NCI-H1092 (cell line): Measurements from ENCODE around the gene TUBB4B.

ENCODE experiments used
- DNase-seq: peaks from one replicate; lab custom pipeline; 2025; lab: John Stamatoyannopoulos, UW

The TUBB4B gene

DNA sequence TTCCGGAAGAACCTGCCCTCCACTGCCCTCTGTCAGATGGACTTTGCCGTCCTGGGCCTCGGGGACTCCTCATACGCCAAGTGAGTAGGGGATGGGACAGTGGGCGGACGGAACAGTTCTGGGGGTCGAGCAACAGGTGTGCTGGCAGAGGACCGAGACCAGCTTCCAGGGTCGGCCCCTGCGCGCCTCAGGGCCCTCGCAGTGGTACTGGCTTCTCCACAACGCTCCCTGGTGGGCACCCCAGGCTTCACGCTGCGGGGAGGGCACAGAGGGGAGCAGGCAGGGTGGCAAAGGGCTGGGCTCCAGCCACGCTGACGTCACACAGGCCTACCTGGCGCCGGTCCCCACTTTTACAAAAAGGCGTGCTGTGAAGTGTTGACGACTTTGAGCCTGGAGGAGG lies 28.6 kb upstream of the TUBB4B start:
- DNase-seq = no peak

DNA sequence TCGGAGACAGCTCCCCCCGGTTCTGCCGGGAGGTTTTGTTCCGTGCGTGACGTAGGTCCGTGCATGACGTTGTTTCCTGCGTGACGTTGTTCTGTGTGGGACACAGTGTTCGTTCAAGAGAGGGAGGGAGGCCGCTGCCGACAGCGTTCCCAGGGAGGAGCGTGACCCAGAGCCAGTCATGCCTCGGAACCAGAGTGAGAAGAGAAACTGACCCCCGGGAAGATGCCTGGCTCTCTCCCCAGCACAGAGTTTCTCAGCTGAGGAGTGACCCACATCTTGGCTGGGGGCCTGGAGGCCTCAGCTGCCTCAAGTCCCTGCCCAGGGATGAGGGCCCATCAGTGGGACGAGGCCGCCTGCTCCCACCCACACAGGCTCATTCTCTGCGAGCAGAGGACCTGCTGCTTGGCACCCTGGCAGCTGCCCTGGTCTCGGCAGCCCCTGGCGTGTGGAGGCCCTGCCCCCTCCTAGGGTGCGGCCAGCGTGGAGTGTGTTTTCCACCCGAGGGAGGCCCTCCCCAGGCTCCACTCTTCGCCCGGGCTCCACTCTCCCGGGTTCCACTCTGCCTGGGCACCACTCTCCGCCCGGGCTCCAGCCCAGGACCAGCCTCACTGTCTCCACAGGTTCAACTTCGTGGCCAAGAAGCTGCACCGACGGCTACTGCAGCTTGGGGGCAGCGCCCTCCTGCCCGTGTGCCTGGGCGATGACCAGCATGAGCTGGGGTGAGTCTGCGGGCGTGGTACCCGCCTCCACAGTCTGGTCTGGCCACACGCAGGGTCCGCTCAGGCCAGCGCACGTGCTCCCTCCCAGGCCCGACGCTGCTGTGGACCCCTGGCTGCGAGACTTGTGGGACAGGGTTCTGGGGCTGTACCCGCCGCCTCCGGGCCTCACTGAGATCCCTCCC lies 27.7 kb upstream of the TUBB4B start:
- no peak for DNase-seq

DNA sequence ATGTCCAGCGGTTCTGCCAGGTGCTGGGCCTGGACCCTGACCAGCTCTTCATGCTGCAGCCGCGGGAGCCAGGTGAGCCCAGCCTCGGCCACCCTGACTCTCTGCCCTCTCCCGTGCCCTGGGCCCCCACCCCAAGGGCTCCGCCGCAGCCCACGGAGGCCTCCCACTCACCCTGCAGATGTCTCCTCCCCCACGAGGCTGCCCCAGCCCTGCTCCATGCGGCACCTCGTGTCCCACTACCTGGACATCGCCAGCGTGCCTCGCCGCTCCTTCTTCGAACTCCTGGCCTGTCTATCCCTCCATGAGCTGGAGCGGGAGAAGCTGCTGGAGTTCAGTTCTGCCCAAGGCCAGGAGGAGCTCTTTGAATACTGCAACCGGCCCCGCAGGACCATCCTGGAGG lies 26.5 kb upstream of the TUBB4B start:
- DNase-seq = no peak

DNA sequence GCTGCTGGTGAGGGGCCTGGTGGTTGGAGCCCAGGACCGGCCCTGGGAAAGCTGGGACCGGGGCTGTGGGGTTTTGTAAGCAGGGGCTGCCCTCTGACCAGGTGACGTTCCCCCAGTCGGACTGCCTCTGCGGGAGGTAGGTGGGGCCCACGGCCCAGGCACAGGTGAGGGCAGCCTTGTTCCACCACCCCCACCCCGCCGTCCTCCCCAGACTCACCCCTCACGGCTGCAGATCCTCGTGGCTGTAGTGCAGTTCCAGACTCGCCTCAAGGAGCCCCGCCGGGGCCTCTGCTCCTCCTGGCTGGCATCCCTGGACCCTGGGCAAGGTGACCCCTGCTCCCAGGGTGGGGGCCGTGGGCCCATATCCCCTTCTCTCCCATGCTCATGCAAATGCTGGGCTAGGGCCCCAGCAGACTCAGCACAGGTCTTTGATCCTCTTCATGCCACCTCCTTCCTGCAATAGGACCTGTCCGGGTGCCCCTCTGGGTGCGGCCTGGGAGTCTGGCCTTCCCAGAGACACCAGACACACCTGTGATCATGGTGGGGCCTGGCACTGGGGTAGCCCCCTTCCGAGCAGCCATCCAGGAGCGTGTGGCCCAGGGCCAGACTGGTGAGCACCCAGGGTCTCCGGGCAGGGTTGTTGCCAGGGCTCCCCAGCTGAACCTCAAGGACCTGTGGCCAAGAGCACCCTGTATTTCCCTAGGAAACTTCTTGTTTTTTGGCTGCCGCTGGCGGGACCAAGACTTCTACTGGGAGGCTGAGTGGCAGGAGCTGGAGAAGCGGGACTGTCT lies 25.7 kb upstream of the TUBB4B start:
- no peak for DNase-seq

DNA sequence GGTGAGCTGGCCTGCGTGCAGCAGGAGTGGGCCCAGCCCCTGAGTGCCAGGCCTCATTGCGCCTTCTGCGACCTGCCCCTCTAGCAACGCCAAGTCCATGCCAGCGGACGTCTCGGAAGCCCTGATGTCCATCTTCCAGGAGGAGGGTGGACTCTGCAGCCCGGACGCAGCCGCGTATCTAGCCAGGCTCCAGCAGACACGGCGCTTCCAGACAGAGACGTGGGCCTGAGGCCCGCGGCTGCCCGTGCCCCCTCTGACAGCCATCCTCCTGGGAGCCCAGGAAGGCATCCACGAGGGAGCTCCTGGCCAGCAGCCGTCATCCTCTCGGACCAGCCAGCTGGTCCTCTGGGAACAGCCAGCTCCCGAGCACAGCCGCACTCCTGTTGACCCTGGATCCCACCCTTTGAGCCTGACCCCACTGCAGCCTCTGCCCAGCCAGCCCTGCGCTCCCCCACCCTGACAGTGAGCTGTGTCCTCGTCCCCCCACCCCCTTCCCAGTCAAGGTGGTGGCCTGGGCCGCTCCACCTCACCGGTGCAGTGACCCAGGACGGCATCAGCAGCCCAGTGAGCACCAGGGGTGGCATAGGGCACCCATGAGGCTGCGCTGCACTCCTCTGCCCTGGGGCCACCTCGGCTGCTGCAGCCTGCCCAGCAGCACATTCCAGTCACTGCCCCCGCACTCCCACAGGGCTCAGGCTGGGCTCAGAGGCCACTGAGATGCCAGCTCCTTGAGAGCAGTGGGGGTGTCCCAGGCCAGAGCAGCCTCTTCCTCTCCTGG lies 24.7 kb upstream of the TUBB4B start:
- DNase-seq = no peak

DNA sequence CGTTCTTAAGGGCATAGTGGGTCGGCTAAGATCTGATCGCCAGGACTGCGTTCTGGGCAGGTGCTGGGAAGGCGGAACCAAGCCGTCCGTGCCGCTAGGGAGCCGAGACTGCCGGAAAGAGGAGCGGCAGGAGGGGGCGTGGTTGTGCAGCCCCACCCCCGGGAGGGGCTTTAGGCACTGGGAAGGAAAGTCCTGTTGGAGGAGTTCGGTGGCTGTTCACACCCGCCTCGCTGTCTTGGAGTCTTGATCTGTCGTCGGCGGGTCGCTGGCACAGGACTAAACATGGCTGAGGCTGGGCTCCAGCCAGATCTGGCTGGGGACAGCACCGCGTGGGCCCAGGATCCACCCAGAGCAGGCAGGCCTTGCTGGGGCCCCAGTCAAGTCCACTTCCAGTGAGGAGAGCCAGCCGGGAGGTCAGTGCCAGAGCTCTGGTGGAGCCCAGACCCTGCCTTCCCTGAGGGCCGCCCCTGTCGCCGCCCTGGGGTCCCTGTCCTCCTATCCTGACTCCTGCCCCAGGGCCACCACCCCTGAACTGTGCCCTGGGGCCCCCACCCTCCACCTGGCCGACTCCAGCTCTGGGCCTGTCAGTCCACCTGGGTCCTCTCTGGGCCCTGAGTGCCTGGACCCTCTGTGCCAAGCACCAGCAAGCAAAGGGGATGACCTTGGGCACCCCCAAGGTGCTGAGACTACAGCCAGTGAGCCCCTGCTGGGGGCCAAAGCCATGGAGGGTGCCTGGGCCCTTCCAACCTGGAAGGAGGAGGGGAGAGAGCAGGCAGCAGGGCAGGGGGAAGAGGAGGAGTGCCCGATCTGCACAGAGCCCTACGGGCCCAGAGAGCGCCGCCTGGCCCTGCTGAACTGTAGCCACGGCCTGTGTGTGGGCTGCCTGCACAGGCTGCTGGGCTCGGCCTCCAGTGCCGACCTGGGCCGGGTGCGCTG lies 23.5 kb upstream of the TUBB4B start:
- DNase-seq = no peak

DNA sequence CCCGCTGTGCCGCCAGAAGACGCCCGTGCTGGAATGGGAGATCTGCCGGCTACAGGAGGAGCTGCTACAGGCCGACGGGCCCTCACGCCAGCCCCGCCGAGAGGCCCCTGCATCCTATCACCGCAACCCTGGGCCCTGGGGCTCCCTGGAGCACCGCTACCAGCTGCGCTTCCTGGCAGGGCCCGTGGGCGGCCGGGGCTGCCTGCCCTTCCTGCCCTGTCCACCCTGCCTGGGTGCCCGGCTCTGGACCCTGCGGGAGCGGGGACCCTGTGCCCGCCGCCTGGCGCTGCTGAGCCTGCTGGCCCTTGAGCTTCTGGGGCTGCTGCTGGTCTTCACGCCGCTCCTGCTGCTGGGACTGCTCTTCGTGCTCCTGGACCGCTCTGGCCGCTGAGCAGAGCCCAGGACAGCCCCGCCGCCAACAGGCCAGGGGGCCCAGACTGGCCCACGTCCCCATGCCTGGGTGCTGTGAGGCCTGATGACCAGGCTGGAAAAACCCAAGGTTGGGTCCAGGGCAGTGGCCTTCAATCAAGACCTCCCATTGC lies 22.8 kb upstream of the TUBB4B start:
- no peak for DNase-seq

DNA sequence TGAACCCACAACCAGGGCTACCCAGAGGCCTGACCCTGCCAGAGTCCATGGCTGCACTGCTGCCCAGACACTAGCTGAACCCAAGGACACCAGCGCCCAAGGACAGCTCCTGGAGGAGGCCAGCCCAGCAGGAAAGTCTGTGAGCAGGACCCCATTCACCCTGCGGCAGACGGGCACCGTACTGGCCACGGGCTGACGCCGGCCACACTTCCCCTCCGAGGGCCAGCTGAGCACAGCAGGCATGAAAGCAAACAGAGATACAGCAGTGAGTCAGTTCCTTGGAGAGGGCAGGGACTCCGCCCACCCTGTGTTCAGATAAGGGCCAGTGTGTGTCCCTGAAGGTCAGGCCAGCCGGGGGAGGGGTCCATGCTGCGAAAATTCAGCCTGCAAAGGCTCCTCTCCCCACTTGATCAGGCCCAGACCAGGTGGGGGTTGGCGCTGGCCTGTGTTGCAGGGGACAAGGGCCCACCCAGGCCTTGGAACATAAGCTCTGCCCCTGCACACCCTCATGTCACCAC lies 22.3 kb upstream of the TUBB4B start:
- no peak for DNase-seq

DNA sequence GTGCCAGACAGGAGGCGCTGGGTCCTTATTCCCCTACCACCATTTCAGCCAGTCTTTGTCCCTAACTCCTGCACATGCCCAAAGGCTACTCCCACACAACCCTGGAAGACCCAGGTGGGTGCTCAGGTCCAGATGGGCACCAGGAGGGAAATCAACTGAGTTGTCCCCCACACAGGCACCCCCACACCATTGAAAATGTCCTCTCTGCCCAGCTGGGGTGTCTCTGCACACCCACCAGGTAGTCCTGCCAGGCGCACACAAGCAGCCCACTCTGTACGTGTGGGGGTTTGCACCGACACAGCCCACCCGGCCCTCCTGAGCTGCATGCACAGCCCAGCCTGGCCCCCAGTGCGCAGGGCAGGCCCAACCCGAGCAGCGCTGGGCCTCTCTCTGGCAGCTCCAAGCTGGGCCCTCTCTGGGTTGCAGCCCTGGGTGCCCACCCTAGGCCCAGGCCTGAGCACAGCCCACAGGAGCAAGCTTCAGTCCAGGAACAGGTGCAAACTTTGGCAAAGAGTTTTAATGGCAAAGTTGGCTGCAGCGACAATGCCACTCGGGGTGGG lies 21.2 kb upstream of the TUBB4B start:
- DNase-seq = no peak

DNA sequence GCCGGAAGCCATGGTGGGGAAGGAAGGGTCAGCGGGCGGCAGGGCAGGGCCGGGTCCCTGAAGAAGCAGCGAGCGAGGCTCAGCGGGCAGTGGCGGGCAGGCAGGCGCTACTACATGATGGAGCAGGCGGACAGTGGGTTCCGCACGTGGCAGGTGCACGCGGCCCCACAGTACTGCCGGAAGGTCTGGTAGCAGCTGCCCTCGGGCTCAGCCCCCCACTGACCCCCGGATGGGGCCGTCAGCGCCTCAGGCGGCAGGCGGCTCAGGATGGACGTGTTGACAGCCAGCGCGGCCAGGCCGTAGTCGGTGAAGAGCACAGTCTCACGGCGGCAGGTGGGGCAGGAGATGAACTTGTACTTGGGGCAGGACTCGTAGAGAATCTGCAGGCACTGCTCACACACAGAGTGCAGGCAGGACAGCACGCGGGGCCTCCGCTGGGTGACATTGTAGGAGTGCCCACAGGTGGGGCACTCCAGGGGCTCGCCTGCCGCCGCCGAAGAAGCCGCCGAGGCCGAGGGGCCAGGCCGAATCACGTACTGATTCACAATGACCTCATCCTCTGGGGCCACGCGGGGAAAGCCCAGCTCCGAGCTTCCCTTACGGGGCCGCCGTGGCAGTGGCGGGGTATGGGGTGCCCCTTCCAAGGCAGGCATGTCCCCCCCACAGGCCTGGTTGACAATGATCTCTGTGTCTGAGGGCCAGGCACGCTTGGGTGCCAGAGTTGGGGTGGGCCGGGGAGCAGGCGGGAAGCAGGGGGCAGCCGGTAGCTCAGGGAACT lies 20.6 kb upstream of the TUBB4B start:
- DNase-seq = no peak

DNA sequence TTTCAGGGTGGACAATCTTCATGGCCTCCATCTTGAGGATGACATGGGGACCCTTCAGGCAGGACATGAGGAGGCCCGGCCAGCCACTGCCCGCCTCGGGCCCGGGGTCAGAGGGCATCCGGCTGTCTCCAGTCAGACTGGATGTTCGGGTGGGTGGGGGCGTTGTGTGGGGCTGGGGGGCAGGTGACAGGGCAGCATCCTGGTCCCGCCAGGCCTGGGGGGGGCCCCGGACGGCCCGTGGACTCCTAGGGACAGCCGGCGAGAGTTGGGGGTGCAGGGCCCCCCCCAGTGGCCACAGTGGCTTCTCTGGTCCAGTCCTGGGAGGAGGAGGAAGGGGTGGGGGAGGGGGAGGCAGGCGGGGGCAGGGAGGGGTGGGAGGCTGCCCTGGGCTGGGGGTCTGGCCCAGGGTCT lies 20.0 kb upstream of the TUBB4B start:
- DNase-seq = no peak

DNA sequence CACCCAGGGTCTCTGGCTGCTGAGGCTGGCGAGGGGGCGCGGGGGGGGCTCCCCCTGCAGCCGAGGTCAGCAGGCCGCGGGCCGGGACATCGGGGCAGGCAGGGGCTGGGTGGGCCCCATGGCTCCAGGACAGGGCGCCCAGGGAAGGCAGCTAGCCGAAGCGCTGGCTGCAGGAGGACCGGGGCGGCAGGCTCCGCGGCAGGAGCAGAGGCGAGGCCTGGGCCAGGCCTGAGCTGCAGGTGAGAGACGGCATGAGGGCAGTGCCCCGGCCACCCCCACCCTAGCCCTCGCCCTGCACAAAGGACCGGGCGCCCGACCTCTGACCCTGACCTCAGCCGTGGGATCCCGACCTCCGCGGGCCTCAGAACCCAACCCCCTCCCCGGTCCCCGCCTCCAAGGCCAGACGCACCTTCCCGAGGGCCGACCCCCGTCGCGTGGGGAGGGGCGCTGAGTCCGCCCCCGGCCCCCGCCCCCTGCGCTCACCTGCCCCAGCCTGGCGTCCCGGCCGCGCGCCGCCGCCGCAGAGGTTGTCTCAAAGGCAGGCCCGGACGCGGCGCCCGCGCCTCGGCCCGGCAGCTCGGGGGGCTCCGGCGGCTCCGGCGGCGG lies 19.5 kb upstream of the TUBB4B start:
- DNase-seq = no peak

DNA sequence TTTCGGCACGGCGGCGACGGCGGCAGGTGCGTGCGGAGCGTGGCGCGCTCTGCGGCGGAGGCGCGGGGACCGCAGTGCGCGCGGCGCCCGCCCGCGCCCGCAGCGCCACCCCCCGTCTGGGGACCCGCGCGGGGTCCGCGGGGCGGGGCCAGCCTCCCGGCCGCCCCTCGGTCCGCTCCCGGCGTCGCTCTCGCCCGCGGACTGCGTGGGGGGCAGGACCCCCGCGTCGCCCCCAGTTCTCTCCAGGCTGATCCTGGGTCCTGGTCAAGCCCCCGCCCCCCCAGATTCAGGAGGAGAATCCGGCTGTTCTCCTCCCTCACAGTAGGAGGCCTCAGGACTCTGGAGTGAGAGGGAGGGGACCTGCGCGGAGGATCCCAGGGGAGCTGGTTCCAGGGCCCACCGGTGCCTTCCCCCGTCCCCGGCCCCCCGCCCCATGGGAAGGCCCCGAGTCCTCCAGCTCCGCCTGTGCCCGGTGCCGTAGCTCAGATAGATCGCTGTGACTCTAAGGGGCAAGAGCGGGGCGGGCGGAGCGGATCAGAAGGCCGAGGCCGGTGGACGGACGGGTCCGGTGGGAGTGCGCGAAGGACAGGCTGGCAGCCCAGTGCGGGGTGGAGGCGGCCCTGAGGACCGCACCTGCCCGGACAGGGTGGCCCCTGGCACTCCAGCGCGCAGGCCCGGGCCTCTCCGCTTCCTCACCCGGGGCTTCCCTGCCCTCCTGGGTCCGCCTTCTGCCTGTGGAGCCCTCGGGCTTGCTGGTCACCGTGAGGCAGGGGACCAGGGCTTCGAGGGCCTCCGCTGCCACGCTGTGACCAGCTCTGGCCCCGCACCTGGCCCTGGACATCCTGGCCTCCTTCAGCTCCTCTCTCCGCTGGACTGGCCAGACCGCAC lies 18.7 kb upstream of the TUBB4B start, which contains the start of gene RNF208:
Gene RNF208 (minus strand): TSS at position 51 of the 888 bp plus-strand sequence. CDS start 1,028 bp downstream, outside the sequence.
- DNase-seq = no peak

DNA sequence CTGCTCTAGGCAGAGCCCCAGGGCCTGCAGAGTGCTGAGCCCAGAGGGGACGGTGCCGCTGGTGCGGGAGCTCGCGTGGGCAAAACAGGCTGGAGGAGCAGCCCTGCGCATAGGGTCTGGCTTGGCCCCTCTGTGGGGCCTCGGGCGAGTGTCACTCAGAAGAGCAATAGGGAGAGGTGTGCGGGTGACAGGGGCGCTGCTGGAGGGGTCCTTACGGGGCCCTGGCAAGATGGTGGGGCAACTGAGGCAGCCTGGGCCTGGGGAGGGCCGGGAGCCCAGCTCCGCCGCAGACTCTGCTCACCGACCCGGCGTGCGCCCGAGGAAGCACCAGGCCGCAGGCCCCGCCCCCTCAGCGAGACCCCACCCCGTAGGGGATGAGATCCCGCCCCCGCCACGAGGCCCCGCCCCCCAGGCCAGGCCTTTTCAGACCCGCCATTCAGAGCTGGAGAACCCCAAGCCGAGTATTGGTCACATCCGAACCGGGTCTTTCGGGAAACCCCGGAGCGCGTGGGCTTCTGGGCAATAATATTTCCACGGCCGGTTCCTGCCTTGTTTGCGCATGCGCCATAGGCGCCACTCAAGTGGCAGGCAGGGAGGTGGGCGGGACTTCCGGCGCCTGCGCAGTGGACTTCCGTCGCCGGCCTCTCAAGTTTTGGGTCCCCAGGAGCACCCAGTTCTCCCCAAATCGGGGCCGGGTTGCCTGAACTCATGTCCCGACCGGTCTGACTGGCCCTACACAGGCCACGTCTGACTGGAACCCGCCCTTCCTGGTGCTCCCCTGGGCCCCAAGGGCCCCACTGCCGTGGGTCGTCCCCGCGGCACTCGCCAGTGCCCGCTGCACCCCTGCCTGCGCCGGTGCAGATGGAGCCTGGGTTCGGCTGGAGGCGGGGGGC lies 17.8 kb upstream of the TUBB4B start:
- DNase-seq = peak; percentile 98

DNA sequence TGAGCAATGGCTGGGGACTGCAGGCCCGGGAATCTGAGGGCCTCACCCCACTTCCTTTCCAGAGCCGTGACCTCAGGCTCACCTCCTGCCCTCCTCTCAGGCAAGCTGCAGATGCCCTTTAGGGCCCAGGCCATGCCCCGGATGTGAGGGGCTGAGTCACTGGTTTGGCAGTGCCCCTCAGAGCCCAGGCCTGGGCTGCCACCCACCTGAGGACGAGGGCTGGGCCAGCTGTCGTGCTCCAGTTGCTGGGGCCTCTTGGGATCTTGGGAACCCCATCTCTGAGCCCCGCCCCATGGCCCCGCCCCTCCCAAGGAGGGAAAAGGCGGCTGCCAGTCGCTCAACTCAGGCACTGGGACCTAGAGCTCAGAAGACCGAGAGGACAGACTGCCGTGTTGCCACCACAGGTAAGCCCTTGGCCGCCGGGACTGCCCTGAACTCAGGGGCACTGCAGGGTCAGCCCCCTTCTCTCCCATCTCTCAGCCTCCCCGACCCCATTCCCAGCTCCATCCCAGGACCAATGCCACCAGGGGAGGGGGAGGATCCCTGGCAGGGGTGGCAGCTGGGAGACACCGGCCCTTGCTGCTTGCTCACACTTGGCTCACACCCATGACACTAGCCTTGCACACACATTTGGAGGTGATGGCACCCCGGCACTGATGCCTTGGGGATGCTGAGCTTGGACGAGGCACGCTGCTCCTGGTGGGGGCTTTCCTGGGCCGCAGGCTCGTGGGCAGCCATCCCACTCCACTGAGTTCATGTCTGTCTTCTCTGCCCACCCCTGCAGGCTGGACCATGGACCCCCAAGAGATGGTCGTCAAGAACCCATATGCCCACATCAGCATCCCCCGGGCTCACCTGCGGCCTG lies 16.0 kb upstream of the TUBB4B start, which contains the start of gene CYSRT1:
Gene CYSRT1 (plus strand): TSS at position 345 of the 865 bp plus-strand sequence. CDS start 448 bp downstream, at position 793.
- DNase-seq = no peak
